Embryonic facial prominence (tissue), 1 donor: ENCODE data around the gene IL17RA.

ENCODE experiments used
- DNase-seq: peaks from one replicate; pipeline ENCODE4 v3.0.0-alpha.2; 2016; ENCODE audit errors: extremely low spot score

Gene IL17RA

GRCh38 chr22:17157714-17158113, 72.9 kb downstream of the IL17RA start:
- no peak for DNase-seq

- no peak for DNase-seq
These were observed 73.4 kb downstream of the IL17RA start for GRCh38 chr22:17158176-17158567.

GRCh38 chr22:17158568-17159503, 74.0 kb downstream of the IL17RA start, which contains the start of gene HDHD5:
HDHD5 (minus strand) TSS chr22:17159277; CDS start chr22:17159251, 26 bp downstream.
- peak; percentile 71 for DNase-seq

GRCh38 chr22:17159504-17159951, 74.7 kb downstream of the IL17RA start:
- no peak for DNase-seq

GRCh38 chr22:17161991-17162390, 77.2 kb downstream of the IL17RA start:
- no peak for DNase-seq

GRCh38 chr22:17162731-17163130, 77.9 kb downstream of the IL17RA start:
- DNase-seq, result no peak

GRCh38 chr22:17164392-17165024, 79.7 kb downstream of the IL17RA start:
- DNase-seq, result no peak
